HEK293 (cell line): ENCODE results near the gene EEF2K.

ENCODE experiments used
- PRDM10 ChIP-seq: fragments of 450-650 bp; formaldehyde crosslinking; IDR thresholded peaks from 2 replicates; pipeline ENCODE4 v1.5.1; 2016; ENCODE audit warnings: missing biosample characterization, missing genetic modification characterization
- SETDB1 ChIP-seq: IDR thresholded peaks from one replicate; pipeline ENCODE4 v1.6.1; 2017; ENCODE audit warnings: mild to moderate bottlenecking, low read length, moderate library complexity, mixed read lengths; ENCODE audit not compliant: insufficient read length
- ZBTB8A ChIP-seq: fragments of 450-650 bp; formaldehyde crosslinking; IDR thresholded peaks from 2 replicates; pipeline ENCODE4 v1.5.1; 2016; ENCODE audit warnings: missing biosample characterization, missing genetic modification characterization

- TF ChIP-seq SETDB1 = no peak
- TF ChIP-seq ZBTB8A (tag by site-specific recombination) = no peak
- TF ChIP-seq PRDM10 (tag by site-specific recombination) = no peak
Measured at GRCh38 chr16:22323959-22324786, 118.1 kb downstream of the EEF2K start.
